Umbilical cord (tissue), 2 donors: ENCODE results near the gene TEC. TPM values are rescaled to one million over a fixed set of nuclear protein-coding genes. Genes with fewer than 3 reads are reported as not detected.
"Not testable (repeated sequence)": the region's sequence is repeated elsewhere in the genome, so short reads cannot be mapped to it uniquely, and the experiment has no call there.

Experiments used
- DNase-seq: peaks from one replicate; pipeline ENCODE4 v3.0.0-alpha.2; 2015; ENCODE audit warnings: low spot score
- total RNA-seq: library from RNA; depleted of rRNA; stranded (reverse); fragments of >200 nt; gene quantifications from one replicate; pipeline ENCODE4 v1.2.3, GENCODE V29; 2014; ENCODE audit warnings: low replicate concordance; ENCODE audit not compliant: insufficient read depth

Gene TEC
- total RNA-seq, 1 donor from 2014 or later: 5.1 TPM

GRCh38 chr4:48242511-48243195, 27.0 kb downstream of the TEC start:
- DNase-seq: no peak

GRCh38 chr4:48241731-48242130, 27.9 kb downstream of the TEC start:
- DNase-seq: no peak

GRCh38 chr4:48237996-48238645, 31.5 kb downstream of the TEC start:
- DNase-seq: no peak

- DNase-seq: no peak
These were observed 34.6 kb downstream of the TEC start for GRCh38 chr4:48235050-48235449.

GRCh38 chr4:48234575-48234974, 35.1 kb downstream of the TEC start:
- DNase-seq: no peak

- DNase-seq: no peak
These were observed 40.7 kb downstream of the TEC start for GRCh38 chr4:48228949-48229348.

GRCh38 chr4:48227662-48228061, 42.0 kb downstream of the TEC start:
- no peak for DNase-seq

- DNase-seq: no peak
These were observed 43.4 kb downstream of the TEC start for GRCh38 chr4:48226199-48226598.

- no peak for DNase-seq
These were observed 44.1 kb downstream of the TEC start for GRCh38 chr4:48225368-48226141.

GRCh38 chr4:48224606-48225005, 45.0 kb downstream of the TEC start:
- no peak for DNase-seq

GRCh38 chr4:48223633-48224295, 45.9 kb downstream of the TEC start:
- no peak for DNase-seq

- DNase-seq: no peak
These were observed 47.1 kb downstream of the TEC start for GRCh38 chr4:48222491-48222890.

- not testable (repeated sequence) for DNase-seq
These were observed 50.2 kb downstream of the TEC start for GRCh38 chr4:48219430-48219829.

GRCh38 chr4:48216563-48216962, 53.1 kb downstream of the TEC start:
- no peak for DNase-seq

- DNase-seq: no peak
These were observed 53.7 kb downstream of the TEC start for GRCh38 chr4:48215977-48216376.

GRCh38 chr4:48212165-48212564, 57.5 kb downstream of the TEC start:
- DNase-seq: no peak

- DNase-seq: no peak
These were observed 58.7 kb downstream of the TEC start for GRCh38 chr4:48210966-48211328.

- DNase-seq: no peak
These were observed 64.0 kb downstream of the TEC start for GRCh38 chr4:48205626-48206025.

GRCh38 chr4:48205107-48205506, 64.5 kb downstream of the TEC start:
- no peak for DNase-seq

GRCh38 chr4:48203819-48204218, 65.8 kb downstream of the TEC start:
- no peak for DNase-seq

GRCh38 chr4:48197643-48198237, 71.9 kb downstream of the TEC start:
- no peak for DNase-seq
